ENCODE data around the gene PGM2. TPM values are rescaled to one million over a fixed set of nuclear protein-coding genes. Genes with fewer than 3 reads are reported as not detected.

Gene PGM2
- polyA plus RNA-seq, 1 of the 3 experiments (the other 2 are of a cell fraction) = 12.7 TPM

DNA sequence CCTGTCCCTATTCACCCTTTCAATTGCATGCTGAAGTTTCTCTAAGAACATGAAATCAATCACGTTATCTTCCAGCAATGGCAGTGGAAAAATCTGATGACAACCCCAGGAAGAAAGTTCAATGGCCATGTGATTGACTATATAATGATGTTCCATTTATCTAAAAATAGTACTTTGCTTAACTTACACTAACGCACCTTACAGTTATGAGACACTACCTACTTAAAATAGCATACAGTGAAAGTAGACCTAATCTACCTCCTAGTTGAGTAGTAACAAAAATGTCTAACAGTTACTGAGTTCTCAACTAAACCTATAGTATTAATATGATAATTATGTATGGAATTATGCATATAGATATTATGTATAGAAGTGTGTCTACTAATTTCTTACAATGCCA lies 28.6 kb upstream of the PGM2 start:
- no peak for DNase-seq
- 72% methylated on average over 2 of the region's 2 CpGs for WGBS (ENCODE audit: low lambda C conversion rate)
- Histone ChIP-seq H3K4me1 (ENCODE audit: control insufficient read depth in 1 of 2, insufficient read depth in 2 of 2, low read depth in 1 of 2, low read length in 1 of 2) (no peaks in the 10 kb centered on the region), H3K79me2 (ENCODE audit: insufficient read depth) (no peaks in the 10 kb centered on the region), H3K9me3 (no peaks in the 10 kb centered on the region), H3K4me2 (no peak overlapping the region), H3K4me3 (ENCODE audit: low read depth in 2 of 2, low read length in 1 of 2) (no peak overlapping the region), H3F3A (replicated peaks; ENCODE audit: insufficient read depth) (no peaks in the 10 kb centered on the region), H3K36me3 (replicated peaks in 1 of 2; ENCODE audit: control insufficient read depth in 1 of 2, insufficient read depth in 2 of 2, low read length in 1 of 2) (no peaks in the 10 kb centered on the region), H3K9me2 (no peaks in the 10 kb centered on the region), H3K27me3 (ENCODE audit: insufficient read depth) (no peaks in the 10 kb centered on the region), H2AFZ (ENCODE audit: low read depth) (no peak overlapping the region), H3K27ac (ENCODE audit: low read depth in 2 of 2, low read length in 1 of 2) (no peak overlapping the region), H4K20me1 (ENCODE audit: insufficient read depth) (no peaks in the 10 kb centered on the region), H3K9ac (no peak overlapping the region)
- POLR2A ChIA-PET = no interaction called here
- CTCF ChIA-PET = interaction anchor here (12.2 kb wide), 1 partner anchor 197 kb away, joined by 201 read pairs; no protein-coding TSS in a partner anchor
- no peak for TF ChIP-seq EP300 (IDR thresholded peaks at IDR 0.05; ENCODE audit: borderline replicate concordance in 1 of 2, low read depth in 1 of 2, low read length in 1 of 2)
- no peak for TF ChIP-seq TAF1 (IDR thresholded peaks at IDR 0.05; ENCODE audit: borderline replicate concordance, low read depth, low read length)
- no peak for TF ChIP-seq TCF12 (IDR thresholded peaks at IDR 0.05)
- TF ChIP-seq ELF1 (IDR thresholded peaks at IDR 0.05) = no peak
- no peak for TF ChIP-seq SIN3A (IDR thresholded peaks at IDR 0.05; ENCODE audit: borderline replicate concordance, low read depth, low read length)
- TF ChIP-seq EZH2phosphoT487 (IDR thresholded peaks at IDR 0.05; ENCODE audit: borderline replicate concordance, low read depth) = no peak
- TF ChIP-seq, protein P1, sequence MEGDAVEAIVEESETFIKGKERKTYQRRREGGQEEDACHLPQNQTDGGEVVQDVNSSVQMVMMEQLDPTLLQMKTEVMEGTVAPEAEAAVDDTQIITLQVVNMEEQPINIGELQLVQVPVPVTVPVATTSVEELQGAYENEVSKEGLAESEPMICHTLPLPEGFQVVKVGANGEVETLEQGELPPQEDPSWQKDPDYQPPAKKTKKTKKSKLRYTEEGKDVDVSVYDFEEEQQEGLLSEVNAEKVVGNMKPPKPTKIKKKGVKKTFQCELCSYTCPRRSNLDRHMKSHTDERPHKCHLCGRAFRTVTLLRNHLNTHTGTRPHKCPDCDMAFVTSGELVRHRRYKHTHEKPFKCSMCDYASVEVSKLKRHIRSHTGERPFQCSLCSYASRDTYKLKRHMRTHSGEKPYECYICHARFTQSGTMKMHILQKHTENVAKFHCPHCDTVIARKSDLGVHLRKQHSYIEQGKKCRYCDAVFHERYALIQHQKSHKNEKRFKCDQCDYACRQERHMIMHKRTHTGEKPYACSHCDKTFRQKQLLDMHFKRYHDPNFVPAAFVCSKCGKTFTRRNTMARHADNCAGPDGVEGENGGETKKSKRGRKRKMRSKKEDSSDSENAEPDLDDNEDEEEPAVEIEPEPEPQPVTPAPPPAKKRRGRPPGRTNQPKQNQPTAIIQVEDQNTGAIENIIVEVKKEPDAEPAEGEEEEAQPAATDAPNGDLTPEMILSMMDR (IDR thresholded peaks at IDR 0.05) = no peak
- TF ChIP-seq, protein P2, sequence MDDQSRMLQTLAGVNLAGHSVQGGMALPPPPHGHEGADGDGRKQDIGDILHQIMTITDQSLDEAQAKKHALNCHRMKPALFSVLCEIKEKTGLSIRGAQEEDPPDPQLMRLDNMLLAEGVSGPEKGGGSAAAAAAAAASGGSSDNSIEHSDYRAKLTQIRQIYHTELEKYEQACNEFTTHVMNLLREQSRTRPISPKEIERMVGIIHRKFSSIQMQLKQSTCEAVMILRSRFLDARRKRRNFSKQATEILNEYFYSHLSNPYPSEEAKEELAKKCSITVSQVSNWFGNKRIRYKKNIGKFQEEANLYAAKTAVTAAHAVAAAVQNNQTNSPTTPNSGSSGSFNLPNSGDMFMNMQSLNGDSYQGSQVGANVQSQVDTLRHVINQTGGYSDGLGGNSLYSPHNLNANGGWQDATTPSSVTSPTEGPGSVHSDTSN (IDR thresholded peaks at IDR 0.05) = no peak
- TF ChIP-seq MEF2A (IDR thresholded peaks at IDR 0.05; ENCODE audit: borderline replicate concordance, low read depth) = no peak
- TF ChIP-seq NFIC (IDR thresholded peaks at IDR 0.05; ENCODE audit: borderline replicate concordance) = no peak
- TF ChIP-seq RFX5 (IDR thresholded peaks at IDR 0.05; ENCODE audit: low read length) = no peak
- TF ChIP-seq FOSL2 (IDR thresholded peaks at IDR 0.05; ENCODE audit: borderline replicate concordance, low read depth) = no peak
- TF ChIP-seq, protein P3, sequence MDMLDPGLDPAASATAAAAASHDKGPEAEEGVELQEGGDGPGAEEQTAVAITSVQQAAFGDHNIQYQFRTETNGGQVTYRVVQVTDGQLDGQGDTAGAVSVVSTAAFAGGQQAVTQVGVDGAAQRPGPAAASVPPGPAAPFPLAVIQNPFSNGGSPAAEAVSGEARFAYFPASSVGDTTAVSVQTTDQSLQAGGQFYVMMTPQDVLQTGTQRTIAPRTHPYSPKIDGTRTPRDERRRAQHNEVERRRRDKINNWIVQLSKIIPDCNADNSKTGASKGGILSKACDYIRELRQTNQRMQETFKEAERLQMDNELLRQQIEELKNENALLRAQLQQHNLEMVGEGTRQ (IDR thresholded peaks at IDR 0.05; ENCODE audit: borderline replicate concordance, low read depth, low read length) = no peak
- TF ChIP-seq GATA2 (CRISPR knock-in tag; IDR thresholded peaks at IDR 0.05) = no peak
- TF ChIP-seq FOXJ3 (CRISPR knock-in tag; IDR thresholded peaks at IDR 0.05) = no peak
- no peak for TF ChIP-seq YY1 (IDR thresholded peaks at IDR 0.05; ENCODE audit: low read depth)
- TF ChIP-seq, protein P4, sequence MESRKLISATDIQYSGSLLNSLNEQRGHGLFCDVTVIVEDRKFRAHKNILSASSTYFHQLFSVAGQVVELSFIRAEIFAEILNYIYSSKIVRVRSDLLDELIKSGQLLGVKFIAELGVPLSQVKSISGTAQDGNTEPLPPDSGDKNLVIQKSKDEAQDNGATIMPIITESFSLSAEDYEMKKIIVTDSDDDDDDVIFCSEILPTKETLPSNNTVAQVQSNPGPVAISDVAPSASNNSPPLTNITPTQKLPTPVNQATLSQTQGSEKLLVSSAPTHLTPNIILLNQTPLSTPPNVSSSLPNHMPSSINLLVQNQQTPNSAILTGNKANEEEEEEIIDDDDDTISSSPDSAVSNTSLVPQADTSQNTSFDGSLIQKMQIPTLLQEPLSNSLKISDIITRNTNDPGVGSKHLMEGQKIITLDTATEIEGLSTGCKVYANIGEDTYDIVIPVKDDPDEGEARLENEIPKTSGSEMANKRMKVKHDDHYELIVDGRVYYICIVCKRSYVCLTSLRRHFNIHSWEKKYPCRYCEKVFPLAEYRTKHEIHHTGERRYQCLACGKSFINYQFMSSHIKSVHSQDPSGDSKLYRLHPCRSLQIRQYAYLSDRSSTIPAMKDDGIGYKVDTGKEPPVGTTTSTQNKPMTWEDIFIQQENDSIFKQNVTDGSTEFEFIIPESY (IDR thresholded peaks at IDR 0.05; ENCODE audit: borderline replicate concordance, low read depth) = no peak
- no peak for TF ChIP-seq NRF1 (IDR thresholded peaks at IDR 0.05; ENCODE audit: low read depth, low read length)
- TF ChIP-seq, protein P5, sequence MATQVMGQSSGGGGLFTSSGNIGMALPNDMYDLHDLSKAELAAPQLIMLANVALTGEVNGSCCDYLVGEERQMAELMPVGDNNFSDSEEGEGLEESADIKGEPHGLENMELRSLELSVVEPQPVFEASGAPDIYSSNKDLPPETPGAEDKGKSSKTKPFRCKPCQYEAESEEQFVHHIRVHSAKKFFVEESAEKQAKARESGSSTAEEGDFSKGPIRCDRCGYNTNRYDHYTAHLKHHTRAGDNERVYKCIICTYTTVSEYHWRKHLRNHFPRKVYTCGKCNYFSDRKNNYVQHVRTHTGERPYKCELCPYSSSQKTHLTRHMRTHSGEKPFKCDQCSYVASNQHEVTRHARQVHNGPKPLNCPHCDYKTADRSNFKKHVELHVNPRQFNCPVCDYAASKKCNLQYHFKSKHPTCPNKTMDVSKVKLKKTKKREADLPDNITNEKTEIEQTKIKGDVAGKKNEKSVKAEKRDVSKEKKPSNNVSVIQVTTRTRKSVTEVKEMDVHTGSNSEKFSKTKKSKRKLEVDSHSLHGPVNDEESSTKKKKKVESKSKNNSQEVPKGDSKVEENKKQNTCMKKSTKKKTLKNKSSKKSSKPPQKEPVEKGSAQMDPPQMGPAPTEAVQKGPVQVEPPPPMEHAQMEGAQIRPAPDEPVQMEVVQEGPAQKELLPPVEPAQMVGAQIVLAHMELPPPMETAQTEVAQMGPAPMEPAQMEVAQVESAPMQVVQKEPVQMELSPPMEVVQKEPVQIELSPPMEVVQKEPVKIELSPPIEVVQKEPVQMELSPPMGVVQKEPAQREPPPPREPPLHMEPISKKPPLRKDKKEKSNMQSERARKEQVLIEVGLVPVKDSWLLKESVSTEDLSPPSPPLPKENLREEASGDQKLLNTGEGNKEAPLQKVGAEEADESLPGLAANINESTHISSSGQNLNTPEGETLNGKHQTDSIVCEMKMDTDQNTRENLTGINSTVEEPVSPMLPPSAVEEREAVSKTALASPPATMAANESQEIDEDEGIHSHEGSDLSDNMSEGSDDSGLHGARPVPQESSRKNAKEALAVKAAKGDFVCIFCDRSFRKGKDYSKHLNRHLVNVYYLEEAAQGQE (IDR thresholded peaks at IDR 0.05; ENCODE audit: low read depth, low read length) = no peak

Data from SK-N-SH (cell line).